ENCODE results near the gene IFITM1.

The IFITM1 gene

GRCh38 chr11:290621-291231, 23.1 kb upstream of the IFITM1 start:
- H3K9me3 ChIP-seq (ENCODE audit: control extremely low read depth in 1 of 5, control insufficient read depth in 4 of 5, insufficient read depth in 2 of 5, low read depth in 1 of 5, low read length in 4 of 5), result no peaks in the 10 kb centered on the region
- H3K4me3 ChIP-seq (ENCODE audit: control insufficient read depth in 1 of 7, extremely low read depth in 1 of 7, insufficient read depth in 4 of 7, low read depth in 2 of 7, low read length in 6 of 7), result no peak overlapping the region
- no peak for DNase-seq
- 96% methylated on average over 11 of the region's 13 CpGs for WGBS (ENCODE audit: insufficient coverage)
- POLR2A ChIA-PET, result no interaction called here
- H3K27ac ChIP-seq (ENCODE audit: insufficient read depth in 1 of 2, low read depth in 1 of 2, low read length in 2 of 2, poor library complexity in 1 of 2, severe bottlenecking in 2 of 2), result no peak overlapping the region
- H3K36me3 ChIP-seq (ENCODE audit: control insufficient read depth in 4 of 4, insufficient read depth in 4 of 4, low read length in 3 of 4), result peaks cover 0 to 20% (median 0%) of the 10 kb centered on the region in 4 experiments
- CTCF ChIA-PET, result interaction anchor here (1.2 to 2.8 kb wide), 2 partner anchors 8 to 15 kb away, joined by 3 to 11 read pairs; no protein-coding TSS in a partner anchor
- peaks cover 0 to 23% (median 17%) of the 10 kb centered on the region in 4 experiments for H3K4me1 ChIP-seq (ENCODE audit: control extremely low read depth in 1 of 4, control insufficient read depth in 4 of 4, insufficient read depth in 4 of 4, low read length in 3 of 4)
- H3K27me3 ChIP-seq (replicated peaks in 2 of 5; ENCODE audit: control insufficient read depth in 4 of 5, insufficient read depth in 5 of 5, low read length in 4 of 5), result peaks cover 0 to 19% (median 13%) of the 10 kb centered on the region in 5 experiments

GRCh38 chr11:291281-292210, 22.3 kb upstream of the IFITM1 start:
- no peak for DNase-seq
- POLR2A ChIA-PET, result no interaction called here
- H3K4me3 ChIP-seq (ENCODE audit: control insufficient read depth in 1 of 7, extremely low read depth in 1 of 7, insufficient read depth in 4 of 7, low read depth in 2 of 7, low read length in 6 of 7), result no peak overlapping the region
- CTCF ChIA-PET, result interaction anchor here (1.2 kb wide), 1 partner anchor 9 kb away, joined by 3 read pairs; no protein-coding TSS in a partner anchor
- no peaks in the 10 kb centered on the region for H3K9me3 ChIP-seq (ENCODE audit: control extremely low read depth in 1 of 5, control insufficient read depth in 4 of 5, insufficient read depth in 2 of 5, low read depth in 1 of 5, low read length in 4 of 5)
- peaks cover 0 to 20% (median 0%) of the 10 kb centered on the region in 4 experiments for H3K36me3 ChIP-seq (ENCODE audit: control insufficient read depth in 4 of 4, insufficient read depth in 4 of 4, low read length in 3 of 4)
- H3K4me1 ChIP-seq (ENCODE audit: control extremely low read depth in 1 of 4, control insufficient read depth in 4 of 4, insufficient read depth in 4 of 4, low read length in 3 of 4), result peaks cover 0 to 23% (median 17%) of the 10 kb centered on the region in 4 experiments
- peaks cover 0 to 17% (median 13%) of the 10 kb centered on the region in 5 experiments for H3K27me3 ChIP-seq (replicated peaks in 2 of 5; ENCODE audit: control insufficient read depth in 4 of 5, insufficient read depth in 5 of 5, low read length in 4 of 5)
- WGBS (ENCODE audit: insufficient coverage), result 98% methylated on average over 42 of the region's 44 CpGs
- H3K27ac ChIP-seq (ENCODE audit: insufficient read depth in 1 of 2, low read depth in 1 of 2, low read length in 2 of 2, poor library complexity in 1 of 2, severe bottlenecking in 2 of 2), result no peak overlapping the region

GRCh38 chr11:292211-293121, 21.4 kb upstream of the IFITM1 start:
- H3K27me3 ChIP-seq (replicated peaks in 2 of 5; ENCODE audit: control insufficient read depth in 4 of 5, insufficient read depth in 5 of 5, low read length in 4 of 5), result peaks cover 0 to 10% (median 9%) of the 10 kb centered on the region in 5 experiments
- H3K4me1 ChIP-seq (ENCODE audit: control extremely low read depth in 1 of 4, control insufficient read depth in 4 of 4, insufficient read depth in 4 of 4, low read length in 3 of 4), result peaks cover 0 to 19% (median 17%) of the 10 kb centered on the region in 4 experiments
- 95% methylated on average over 28 of the region's 29 CpGs for WGBS (ENCODE audit: insufficient coverage)
- ChIA-PET POLR2A (no interaction called here), CTCF (interaction anchor here (1.2 to 1.4 kb wide), 2 partner anchors 8 to 10 kb away, joined by 3 read pairs; no protein-coding TSS in a partner anchor)
- H3K27ac ChIP-seq (ENCODE audit: insufficient read depth in 1 of 2, low read depth in 1 of 2, low read length in 2 of 2, poor library complexity in 1 of 2, severe bottlenecking in 2 of 2), result no peak overlapping the region
- H3K9me3 ChIP-seq (ENCODE audit: control extremely low read depth in 1 of 5, control insufficient read depth in 4 of 5, insufficient read depth in 2 of 5, low read depth in 1 of 5, low read length in 4 of 5), result no peaks in the 10 kb centered on the region
- H3K36me3 ChIP-seq (ENCODE audit: control insufficient read depth in 4 of 4, insufficient read depth in 4 of 4, low read length in 3 of 4), result peaks cover 0 to 20% (median 0%) of the 10 kb centered on the region in 4 experiments
- no peak for DNase-seq
- no peak overlapping the region for H3K4me3 ChIP-seq (ENCODE audit: control insufficient read depth in 1 of 7, extremely low read depth in 1 of 7, insufficient read depth in 4 of 7, low read depth in 2 of 7, low read length in 6 of 7)

GRCh38 chr11:293271-293851, 20.5 kb upstream of the IFITM1 start:
- DNase-seq, result no peak
- Histone ChIP-seq H3K4me1 (ENCODE audit: control extremely low read depth in 1 of 4, control insufficient read depth in 4 of 4, insufficient read depth in 4 of 4, low read length in 3 of 4) (peaks cover 0 to 13% (median 10%) of the 10 kb centered on the region in 4 experiments), H3K4me3 (ENCODE audit: control insufficient read depth in 1 of 7, extremely low read depth in 1 of 7, insufficient read depth in 4 of 7, low read depth in 2 of 7, low read length in 6 of 7) (no peak overlapping the region), H3K27me3 (replicated peaks in 2 of 5; ENCODE audit: control insufficient read depth in 4 of 5, insufficient read depth in 5 of 5, low read length in 4 of 5) (peaks cover 0 to 10% (median under 1%) of the 10 kb centered on the region in 5 experiments), H3K9me3 (ENCODE audit: control extremely low read depth in 1 of 5, control insufficient read depth in 4 of 5, insufficient read depth in 2 of 5, low read depth in 1 of 5, low read length in 4 of 5) (no peaks in the 10 kb centered on the region), H3K27ac (ENCODE audit: insufficient read depth in 1 of 2, low read depth in 1 of 2, low read length in 2 of 2, poor library complexity in 1 of 2, severe bottlenecking in 2 of 2) (no peak overlapping the region), H3K36me3 (ENCODE audit: control insufficient read depth in 4 of 4, insufficient read depth in 4 of 4, low read length in 3 of 4) (peaks cover 0 to 20% (median 0%) of the 10 kb centered on the region in 4 experiments)
- ChIA-PET POLR2A (no interaction called here), CTCF (interaction anchor here (1.0 to 2.0 kb wide), 4 partner anchors 9 to 13 kb away, joined by 3 to 14 read pairs (median 4); no protein-coding TSS in a partner anchor)
- WGBS (ENCODE audit: insufficient coverage), result 97% methylated on average over 15 of the region's 18 CpGs

GRCh38 chr11:293852-294661, 19.8 kb upstream of the IFITM1 start:
- POLR2A ChIA-PET, result no interaction called here
- Histone ChIP-seq H3K9me3 (ENCODE audit: control extremely low read depth in 1 of 5, control insufficient read depth in 4 of 5, insufficient read depth in 2 of 5, low read depth in 1 of 5, low read length in 4 of 5) (no peaks in the 10 kb centered on the region), H3K27ac (ENCODE audit: insufficient read depth in 1 of 2, low read depth in 1 of 2, low read length in 2 of 2, poor library complexity in 1 of 2, severe bottlenecking in 2 of 2) (no peak overlapping the region)

More at GRCh38 chr11:293852-294661, 19.8 kb upstream of the IFITM1 start:
- peaks cover 0 to 15% (median 0%) of the 10 kb centered on the region in 5 experiments for H3K27me3 ChIP-seq (replicated peaks in 2 of 5; ENCODE audit: control insufficient read depth in 4 of 5, insufficient read depth in 5 of 5, low read length in 4 of 5)
- CTCF ChIA-PET, result interaction anchor here (0.8 to 2.0 kb wide), 5 partner anchors 10 to 68 kb away, joined by 3 to 14 read pairs (median 3); no protein-coding TSS in a partner anchor
- no peak for DNase-seq
- H3K4me3 ChIP-seq (ENCODE audit: control insufficient read depth in 1 of 7, extremely low read depth in 1 of 7, insufficient read depth in 4 of 7, low read depth in 2 of 7, low read length in 6 of 7), result no peak overlapping the region
- 95% methylated on average over 25 of the region's 27 CpGs for WGBS (ENCODE audit: insufficient coverage)
- peaks cover 0 to 11% (median 7%) of the 10 kb centered on the region in 4 experiments for H3K4me1 ChIP-seq (ENCODE audit: control extremely low read depth in 1 of 4, control insufficient read depth in 4 of 4, insufficient read depth in 4 of 4, low read length in 3 of 4)
- peaks cover 0 to 20% (median 0%) of the 10 kb centered on the region in 4 experiments for H3K36me3 ChIP-seq (ENCODE audit: control insufficient read depth in 4 of 4, insufficient read depth in 4 of 4, low read length in 3 of 4)

Measured in common myeloid progenitor, CD34-positive (primary cell).